Pancreas (tissue), 10 donors: ENCODE data around the gene CEP63. TPM values are rescaled to one million over a fixed set of nuclear protein-coding genes. Genes with fewer than 3 reads are reported as not detected.

Experiments
- ATAC-seq, 4 donors: fragments of 200-7000 bp; cut with Tn5 transposase; one replicate each; pipeline versions ENCODE4 v1.8.0 to v1.9.1; 2020; ENCODE audit warnings: mild to moderate bottlenecking in 4 of 4, moderate library complexity in 4 of 4
- DNase-seq, 6 donors: peaks; one replicate each; pipeline ENCODE4 v3.0.0-alpha.2; 2020
- FAIRE-seq: peaks from 2 replicates; lab custom pipeline; 2012; peaks lifted over from hg19 to GRCh38; lab: Jason Lieb, UNC
- H3K27ac ChIP-seq, 4 donors: fragments of 200-600 bp; sonication (generic); 1 replicate in 3 of 4; 2 replicates in 1 of 4; pipeline versions ENCODE4 v1.5.0 to v1.8.0; 2020
- H3K27me3 ChIP-seq, 4 donors: fragments of 200-600 bp; one replicate each; pipeline ENCODE4 v1.8.0; 2021
- H3K36me3 ChIP-seq, 3 donors: fragments of 200-600 bp; sonication (generic) in 1 of 3; one replicate each; pipeline versions ENCODE4 v1.5.0 to v1.8.0; 2020 to 2021
- H3K4me1 ChIP-seq, 3 donors: fragments of 200-600 bp; one replicate each; pipeline ENCODE4 v1.8.0; 2021
- H3K4me3 ChIP-seq, 4 donors: fragments of 200-600 bp; sonication (generic) in 2 of 4; one replicate each; pipeline versions ENCODE4 v1.5.0 to v1.8.0; 2020 to 2021
- H3K9me3 ChIP-seq, 4 donors: fragments of 200-600 bp; one replicate each; pipeline ENCODE4 v1.8.0; 2021
- CTCF ChIP-seq, 4 donors: fragments of 200-600 bp; sonication (generic) in 3 of 4; IDR thresholded peaks; one replicate each; pipeline versions ENCODE4 v1.5.0 to v1.8.0; 2021; ENCODE audit warnings: antibody characterized with exemption in 4 of 4
- whole genome bisulfite sequencing, 2 donors: extraction: QIAGEN DNeasy Blood & Tissue Kit; methylation state at CpG; one replicate each; pipeline ENCODE4 v1.1.7; 2013; 5-methylcytosine and 5-hydroxymethylcytosine counted together
- intact Hi-C, 3 donors: fragments of 100-400 bp; cut with DNase I; formaldehyde crosslinking; loops; one replicate each; pipeline versions ENCODE4 v1.11.1 to v1.14.2; 2022
- polyA plus RNA-seq, 2 donors: library from polyadenylated mRNA; stranded (reverse); fragments of 200-250 nt; gene quantifications; one replicate each; pipeline ENCODE4 v1.2.3, GENCODE V29; 2013
- total RNA-seq, 6 donors: library from RNA; stranded (reverse); fragmentation: NEBNext Ultra II Directional in 4 of 6; extraction: Animal tissue kit (Norgen Biotek cat#: 25700) in 4 of 6; gene quantifications; one replicate each; pipeline versions ENCODE4 v1.2.1 to v1.2.4, GENCODE V29; 2021 to 2023
- donor health status: healthy with polysubstance abuse.
- donor health status: DM: no; HTN: no; CAD: no; lungs with moderate emphysema.
- donor health status: DM: no; HTN: no; CAD: no.
- donor health status: control.
- donor health status: control.
- donor health status: Bipolar disorder and iron deficiency.
- donor health status: DM: yes; HTN: yes; CAD: no.
- donor health status: DM: no; HTN: no; CAD: no.
- donor health status: DM: no; HTN: no; CAD: no.
- donor health status: DM: yes; HTN: yes; CAD: no.

Gene CEP63
- total and polyA plus RNA-seq, 8 donors, result 8.9 to 17.2 (median 11.4) TPM

GRCh38 chr3:134459562-134459961 is 26.3 kb upstream of the CEP63 start:
- intact Hi-C loops, result no loop called here
- no peak overlapping the region for H3K4me3 ChIP-seq
- DNase-seq (no peak), ATAC-seq (no peak), FAIRE-seq (no peak)
- 72 to 83% methylated on average over 4 of the region's 4 CpGs for WGBS, 2 donors
- H3K4me1 ChIP-seq, result no peaks in the 10 kb centered on the region
- no peaks in the 10 kb centered on the region for H3K27me3 ChIP-seq
- no peaks in the 10 kb centered on the region for H3K9me3 ChIP-seq
- no peak overlapping the region for H3K27ac ChIP-seq
- TF ChIP-seq CTCF (IDR thresholded peaks at IDR 0.05), result no peak
- no peaks in the 10 kb centered on the region for H3K36me3 ChIP-seq

- Histone ChIP-seq H3K36me3 (no peaks in the 10 kb centered on the region), H3K27ac (no peak overlapping the region), H3K27me3 (no peaks in the 10 kb centered on the region), H3K9me3 (no peaks in the 10 kb centered on the region), H3K4me3 (no peak overlapping the region), H3K4me1 (no peaks in the 10 kb centered on the region)
- FAIRE-seq (no peak), DNase-seq (no peak), ATAC-seq (no peak)
- intact Hi-C loops, result loop anchor here in 1 of 3 donors (10.0 kb wide), 1 partner anchor 66 kb away; no protein-coding TSS in a partner anchor
- TF ChIP-seq CTCF (IDR thresholded peaks at IDR 0.05), result no peak
- WGBS, 2 donors, result 78 to 86% methylated on average over 2 of the region's 2 CpGs
Observed at GRCh38 chr3:134460965-134461364, 24.9 kb upstream of the CEP63 start.

DNA sequence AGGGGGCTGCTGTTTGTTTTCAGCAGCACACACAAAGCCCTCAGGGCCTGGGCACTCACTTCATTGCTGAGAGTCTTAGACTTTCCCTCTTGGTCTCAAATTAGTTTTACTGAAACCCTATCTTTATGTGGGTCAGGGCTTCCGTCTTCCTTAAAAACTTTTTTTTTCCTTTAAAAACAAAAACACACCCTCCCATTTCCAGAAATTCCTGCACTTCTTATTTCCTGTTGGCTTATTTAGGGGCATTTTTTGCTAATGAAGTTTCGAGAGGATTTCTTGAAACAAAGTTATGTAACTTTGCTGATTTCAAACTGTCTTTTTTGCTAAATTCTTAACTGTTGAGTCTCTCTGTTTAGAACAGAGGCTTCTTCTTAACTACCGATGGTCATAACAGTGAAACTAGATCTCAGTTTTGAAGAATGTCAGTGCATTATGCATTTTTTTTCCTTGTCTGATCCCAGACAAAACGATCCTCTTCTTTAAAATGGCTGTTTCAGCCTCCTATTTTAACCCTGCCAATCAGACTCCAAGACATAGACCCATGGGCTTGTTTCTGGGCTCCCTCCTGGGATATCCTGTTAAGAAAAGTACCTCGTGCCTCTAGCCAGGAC is 23.4 kb upstream of the CEP63 start:
- WGBS, 2 donors, result 57 to 59% methylated on average over 5 of the region's 5 CpGs
- Histone ChIP-seq H3K9me3 (no peaks in the 10 kb centered on the region), H3K27me3 (no peaks in the 10 kb centered on the region), H3K4me3 (no peak overlapping the region), H3K36me3 (no peaks in the 10 kb centered on the region), H3K4me1 (no peaks in the 10 kb centered on the region), H3K27ac (peak overlapping the region in 2 of 4 donors; percentile 6 to 13)
- intact Hi-C loops, result loop anchor here in 1 of 3 donors (10.0 kb wide), 1 partner anchor 68 kb away; no protein-coding TSS in a partner anchor
- ATAC-seq, result peak in 1 of 4 donors; percentile 39
- TF ChIP-seq CTCF (IDR thresholded peaks at IDR 0.05), result no peak
- no peak for FAIRE-seq
- no peak for DNase-seq

GRCh38 chr3:134463676-134464063 is 22.2 kb upstream of the CEP63 start:
- ATAC-seq (no peak), DNase-seq (no peak), FAIRE-seq (no peak)
- Histone ChIP-seq H3K27me3 (no peaks in the 10 kb centered on the region), H3K36me3 (no peaks in the 10 kb centered on the region), H3K4me3 (no peak overlapping the region), H3K4me1 (no peaks in the 10 kb centered on the region), H3K27ac (peak overlapping the region in 1 of 4 donors; percentile 13), H3K9me3 (no peaks in the 10 kb centered on the region)
- intact Hi-C loops, result loop anchor here in 1 of 3 donors (10.0 kb wide), 1 partner anchor 69 kb away; no protein-coding TSS in a partner anchor
- WGBS, 2 donors, result 87% methylated on average over 4 of the region's 4 CpGs
- no peak for TF ChIP-seq CTCF (IDR thresholded peaks at IDR 0.05)

GRCh38 chr3:134464064-134464688 is 21.7 kb upstream of the CEP63 start:
- 55 to 60% methylated on average over 13 of the region's 13 CpGs for WGBS, 2 donors
- TF ChIP-seq CTCF (IDR thresholded peaks at IDR 0.05), result no peak
- no peak for FAIRE-seq
- no peak overlapping the region for H3K4me3 ChIP-seq
- no peak overlapping the region for H3K27ac ChIP-seq
- H3K27me3 ChIP-seq, result no peaks in the 10 kb centered on the region
- DNase-seq, result peak in 4 of 6 donors; percentile 27 to 49 (median 34)
- no peaks in the 10 kb centered on the region for H3K9me3 ChIP-seq
- peak in 3 of 4 donors; percentile 42 to 61 (median 59) for ATAC-seq
- H3K36me3 ChIP-seq, result no peaks in the 10 kb centered on the region
- intact Hi-C loops, result loop anchor here in 1 of 3 donors (10.0 kb wide), 1 partner anchor 69 kb away; no protein-coding TSS in a partner anchor
- H3K4me1 ChIP-seq, result no peaks in the 10 kb centered on the region
